DOHH2 (cell line): ENCODE data around the gene AGBL5.
"Not testable (repeated sequence)": the region's sequence is repeated elsewhere in the genome, so short reads cannot be mapped to it uniquely, and the experiment has no call there.

ENCODE experiments used
- H3F3A ChIP-seq: fragments of 200-600 bp; sonication (generic), shearing (Covaris generic); 2 replicates; pipeline ENCODE4 v1.6.0; 2016; ENCODE audit warnings: antibody characterized with exemption, mild to moderate bottlenecking; ENCODE audit not compliant: control insufficient read depth, insufficient read depth
- H3K27ac ChIP-seq: fragments of 200-600 bp; sonication (generic); 2 replicates; pipeline ENCODE4 v1.5.1; 2014; ENCODE audit warnings: low read depth, mild to moderate bottlenecking, low read length, moderate library complexity
- H3K27me3 ChIP-seq: fragments of 200-600 bp; sonication (generic); 2 replicates; pipeline ENCODE4 v1.6.1; 2014; ENCODE audit warnings: mild to moderate bottlenecking, low read length, mixed read lengths; ENCODE audit not compliant: control insufficient read depth
- H3K36me3 ChIP-seq: fragments of 200-600 bp; sonication (generic); 2 replicates; pipeline ENCODE4 v1.6.1; 2014; ENCODE audit warnings: mild to moderate bottlenecking, low read length, moderate library complexity, mixed read lengths; ENCODE audit not compliant: control insufficient read depth
- H3K4me1 ChIP-seq: fragments of 200-600 bp; sonication (generic); 2 replicates; pipeline ENCODE4 v1.6.1; 2014; ENCODE audit warnings: mild to moderate bottlenecking, low read length, mixed read lengths; ENCODE audit not compliant: control insufficient read depth
- H3K4me2 ChIP-seq: fragments of 200-600 bp; sonication (generic); 2 replicates; pipeline ENCODE4 v1.6.0; 2014; ENCODE audit warnings: mild to moderate bottlenecking, low read length, moderate library complexity
- H3K4me3 ChIP-seq: fragments of 200-600 bp; sonication (generic); 2 replicates; pipeline ENCODE4 v1.5.1; 2014; ENCODE audit warnings: mild to moderate bottlenecking, low read length, mixed read lengths
- H3K79me2 ChIP-seq: fragments of 200-600 bp; sonication (generic); 2 replicates; pipeline ENCODE4 v1.6.1; 2014; ENCODE audit warnings: mild to moderate bottlenecking, low read length, mixed read lengths; ENCODE audit not compliant: control insufficient read depth
- H3K9me2 ChIP-seq: fragments of 200-600 bp; sonication (generic); replicated peaks from 2 replicates; pipeline ENCODE4 v1.6.1; 2014; ENCODE audit warnings: mild to moderate bottlenecking, low read length, mixed read lengths; ENCODE audit not compliant: control insufficient read depth
- H3K9me3 ChIP-seq: fragments of 200-600 bp; sonication (generic); 2 replicates; pipeline ENCODE4 v1.6.1; 2014; ENCODE audit warnings: antibody characterized with exemption, low read length, mixed read lengths; ENCODE audit not compliant: control insufficient read depth, insufficient read depth
- H4K20me1 ChIP-seq: fragments of 200-600 bp; sonication (generic); 2 replicates; pipeline ENCODE4 v1.6.0; 2014; ENCODE audit warnings: low read depth, mild to moderate bottlenecking, antibody characterized with exemption, low read length, moderate library complexity; ENCODE audit not compliant: control insufficient read depth, insufficient read depth
- CTCF ChIP-seq: fragments of 200-600 bp; sonication (generic); IDR thresholded peaks from one replicate; pipeline ENCODE4 v1.5.1; 2014; ENCODE audit warnings: antibody characterized with exemption, mild to moderate bottlenecking, low read depth, low read length; ENCODE audit not compliant: poor library complexity, severe bottlenecking
- EZH2phosphoT487 ChIP-seq: fragments of 200-600 bp; sonication (generic); IDR thresholded peaks from 2 replicates; pipeline ENCODE4 v1.6.1; 2017; ENCODE audit warnings: borderline replicate concordance, mild to moderate bottlenecking, antibody characterized with exemption, low read length, moderate library complexity, mixed read lengths

AGBL5 gene

GRCh38 chr2:27072920-27073319 is 21.5 kb downstream of the AGBL5 start:
- Histone ChIP-seq H3K9me2 (no peaks in the 10 kb centered on the region), H3K27me3 (no peaks in the 10 kb centered on the region), H3K9me3 (no peaks in the 10 kb centered on the region), H3K79me2 (peaks cover 34% of the 10 kb centered on the region), H3K27ac (no peak overlapping the region), H3K4me1 (peaks cover 73% of the 10 kb centered on the region), H4K20me1 (no peaks in the 10 kb centered on the region), H3K4me2 (no peak overlapping the region), H3F3A (peaks cover 15% of the 10 kb centered on the region; the same call in 1 of the 2 replicates), H3K36me3 (peaks cover 35% of the 10 kb centered on the region), H3K4me3 (no peak overlapping the region)
- no peak for TF ChIP-seq CTCF
- TF ChIP-seq EZH2phosphoT487 = no peak

GRCh38 chr2:27073782-27074181 is 22.3 kb downstream of the AGBL5 start:
- H3F3A ChIP-seq = peaks cover 15% of the 10 kb centered on the region; the same call in 1 of the 2 replicates
- H3K27ac ChIP-seq = no peak overlapping the region
- TF ChIP-seq EZH2phosphoT487 (no peak), CTCF (no peak)
- no peaks in the 10 kb centered on the region for H4K20me1 ChIP-seq
- H3K27me3 ChIP-seq = no peaks in the 10 kb centered on the region
- peaks cover 26% of the 10 kb centered on the region for H3K36me3 ChIP-seq
- H3K79me2 ChIP-seq = peaks cover 26% of the 10 kb centered on the region
- H3K4me1 ChIP-seq = peaks cover 79% of the 10 kb centered on the region
- H3K4me2 ChIP-seq = no peak overlapping the region
- H3K9me3 ChIP-seq = no peaks in the 10 kb centered on the region
- H3K9me2 ChIP-seq = no peaks in the 10 kb centered on the region
- H3K4me3 ChIP-seq = no peak overlapping the region

- H3K9me2 ChIP-seq = no peaks in the 10 kb centered on the region
- peaks cover 15% of the 10 kb centered on the region for H3K79me2 ChIP-seq
- H3K4me1 ChIP-seq = peaks cover 72% of the 10 kb centered on the region
- H3K27ac ChIP-seq = peak overlapping the region; percentile 45
- H4K20me1 ChIP-seq = no peaks in the 10 kb centered on the region
- H3K27me3 ChIP-seq = no peaks in the 10 kb centered on the region
- H3F3A ChIP-seq = peaks cover 15% of the 10 kb centered on the region; the same call in 1 of the 2 replicates
- TF ChIP-seq CTCF (no peak), EZH2phosphoT487 (no peak)
- H3K36me3 ChIP-seq = peaks cover 14% of the 10 kb centered on the region
- H3K9me3 ChIP-seq = no peaks in the 10 kb centered on the region
- H3K4me2 ChIP-seq = peak overlapping the region; percentile 53
- H3K4me3 ChIP-seq = peak overlapping the region; percentile 51
These were observed 23.5 kb downstream of the AGBL5 start for GRCh38 chr2:27074738-27075565.

GRCh38 chr2:27075566-27075871 is 24.1 kb downstream of the AGBL5 start:
- H3K79me2 ChIP-seq, H4K20me1 ChIP-seq, H3K36me3 ChIP-seq, H3K27me3 ChIP-seq, H3K9me3 ChIP-seq, H3K9me2 ChIP-seq: not testable (repeated sequence)
- H3F3A ChIP-seq = peaks cover 15% of the 10 kb centered on the region
- peak overlapping the region; percentile 51 for H3K4me3 ChIP-seq
- H3K4me2 ChIP-seq = peak overlapping the region; percentile 53
- H3K4me1 ChIP-seq = peaks cover 70% of the 10 kb centered on the region
- H3K27ac ChIP-seq = peak overlapping the region; percentile 45
